GM19023 (cell line): Measurements from ENCODE around the gene ODAD3.
"Not testable (repeated sequence)": the region's sequence is repeated elsewhere in the genome, so short reads cannot be mapped to it uniquely, and the experiment has no call there.

Experiments
- ATAC-seq: cut with Tn5 transposase; IDR thresholded peaks from one replicate; pipeline ENCODE4 v1.9.1; 2021; ENCODE audit warnings: mild to moderate bottlenecking, moderate library complexity; ENCODE audit not compliant: unreplicated experiment

Gene ODAD3

DNA sequence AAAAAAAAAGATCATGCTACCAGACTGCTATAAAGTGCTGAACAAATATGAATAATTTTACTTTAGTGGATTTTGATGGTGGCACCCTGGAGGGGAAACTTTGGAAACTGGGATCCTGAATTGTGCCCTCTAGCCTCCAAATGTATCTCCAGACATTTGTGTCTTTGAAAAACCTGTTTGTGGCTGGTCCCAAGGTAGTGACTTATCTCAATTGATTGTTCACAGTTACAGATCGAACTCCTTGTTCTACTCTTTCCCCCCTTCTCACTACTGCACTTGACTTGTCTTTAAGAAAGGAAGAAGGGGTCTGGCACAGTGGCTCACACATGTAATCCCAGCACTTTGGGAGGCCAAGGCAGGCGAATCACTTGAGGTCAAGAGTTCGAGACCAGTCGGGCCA is 26.3 kb downstream of the ODAD3 start:
- no peak for ATAC-seq

DNA sequence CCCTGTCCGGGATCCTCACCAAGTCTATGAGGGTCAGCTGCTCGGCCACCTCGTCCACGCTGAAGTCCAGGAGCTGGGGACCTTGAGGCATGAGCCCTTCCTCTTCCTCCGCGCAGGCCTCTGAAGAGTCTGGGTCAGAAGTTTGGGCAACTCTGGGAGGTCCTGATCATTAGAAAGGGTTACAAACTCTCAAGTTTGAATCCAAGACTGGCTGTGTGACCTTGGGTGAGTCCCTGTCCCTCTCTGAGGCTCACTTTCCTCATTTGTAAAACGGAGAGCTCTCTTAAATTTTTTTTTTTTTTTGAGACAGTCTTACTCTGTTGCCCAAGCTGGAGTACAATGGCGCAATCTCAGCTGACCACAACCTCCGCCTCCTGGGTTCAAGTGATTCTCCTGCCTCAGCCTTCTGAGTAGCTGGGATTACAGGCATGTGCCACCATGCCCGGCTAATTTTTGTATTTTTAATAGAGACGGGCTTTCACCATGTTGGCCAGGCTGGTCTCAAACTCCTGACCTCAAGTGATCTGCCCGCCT is 28.2 kb downstream of the ODAD3 start:
- ATAC-seq, result not testable (repeated sequence)

GRCh38 chr19:11405846-11406643 is 28.9 kb downstream of the ODAD3 start:
- ATAC-seq, result no peak

DNA sequence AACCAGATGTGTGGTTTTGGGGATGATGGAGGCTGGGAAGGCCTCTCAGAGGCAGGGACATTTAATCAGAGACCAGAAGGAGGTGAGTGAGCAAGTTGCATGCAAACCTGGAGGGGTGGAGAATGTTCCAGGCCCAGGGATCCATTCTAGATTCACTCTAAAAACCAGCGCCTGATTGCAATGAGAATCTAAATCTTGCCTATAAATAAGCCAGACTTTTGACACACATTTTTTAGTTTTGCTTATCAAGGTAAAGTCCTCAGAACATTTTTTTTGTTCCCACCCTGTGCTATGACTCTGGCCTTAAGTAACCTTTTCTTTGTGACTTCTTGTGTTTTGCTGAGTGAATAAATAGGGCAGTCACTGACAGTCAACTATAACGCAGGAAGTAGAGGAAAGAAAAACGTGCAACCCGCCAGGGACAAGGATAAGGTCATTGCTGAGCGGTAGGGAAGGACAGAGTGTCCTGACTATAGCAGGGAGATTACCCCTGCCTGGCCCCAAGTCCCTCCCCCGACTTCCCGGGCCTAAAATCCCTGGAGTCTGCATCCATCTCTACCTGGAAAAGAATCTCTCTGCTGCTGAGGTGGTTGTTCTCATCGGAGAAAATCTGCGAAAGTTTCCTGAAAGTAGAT is 30.2 kb downstream of the ODAD3 start:
- ATAC-seq, result no peak

- no peak for ATAC-seq
Observed at GRCh38 chr19:11401808-11402543, 32.9 kb downstream of the ODAD3 start.

DNA sequence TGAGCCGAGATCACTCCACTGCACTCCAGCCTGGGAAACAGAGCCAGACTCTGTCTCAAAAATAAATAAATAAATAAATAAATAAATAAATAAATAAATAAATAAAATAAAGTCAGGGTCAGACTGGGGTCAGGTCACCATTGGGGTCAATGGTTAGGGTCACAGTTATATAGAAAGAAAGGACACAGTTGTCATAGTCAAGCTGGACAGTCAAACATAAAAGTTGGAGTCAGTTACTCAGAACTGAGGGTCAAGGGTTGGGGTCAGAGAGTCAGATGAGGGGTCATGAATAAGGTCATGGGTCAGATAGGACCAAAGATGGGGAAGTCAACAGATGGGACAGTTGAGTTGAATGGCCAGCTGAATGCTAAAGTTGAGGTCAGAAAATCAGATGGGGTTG is 34.1 kb downstream of the ODAD3 start:
- no peak for ATAC-seq

DNA sequence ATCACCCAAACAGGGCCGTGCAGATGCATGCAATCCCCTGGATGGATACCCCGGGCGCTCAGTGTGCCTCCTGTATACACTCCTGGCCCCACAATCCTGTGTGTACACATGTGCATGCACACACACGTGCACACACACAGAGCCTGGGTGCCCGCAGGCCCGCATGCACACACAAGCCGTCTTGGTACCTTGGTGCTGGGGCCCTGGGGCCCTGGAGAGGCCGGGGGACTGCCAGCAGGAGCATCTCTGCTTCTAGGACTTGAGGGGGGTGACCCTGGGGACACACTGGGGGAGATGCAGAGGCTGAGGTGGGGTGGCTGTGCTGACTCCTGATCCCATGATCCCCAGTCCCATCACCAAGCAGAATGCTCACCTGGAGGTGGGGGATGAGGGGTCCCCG is 35.3 kb downstream of the ODAD3 start:
- ATAC-seq, result no peak

- no peak for ATAC-seq
Observed at GRCh38 chr19:11397089-11397610, 37.8 kb downstream of the ODAD3 start.

DNA sequence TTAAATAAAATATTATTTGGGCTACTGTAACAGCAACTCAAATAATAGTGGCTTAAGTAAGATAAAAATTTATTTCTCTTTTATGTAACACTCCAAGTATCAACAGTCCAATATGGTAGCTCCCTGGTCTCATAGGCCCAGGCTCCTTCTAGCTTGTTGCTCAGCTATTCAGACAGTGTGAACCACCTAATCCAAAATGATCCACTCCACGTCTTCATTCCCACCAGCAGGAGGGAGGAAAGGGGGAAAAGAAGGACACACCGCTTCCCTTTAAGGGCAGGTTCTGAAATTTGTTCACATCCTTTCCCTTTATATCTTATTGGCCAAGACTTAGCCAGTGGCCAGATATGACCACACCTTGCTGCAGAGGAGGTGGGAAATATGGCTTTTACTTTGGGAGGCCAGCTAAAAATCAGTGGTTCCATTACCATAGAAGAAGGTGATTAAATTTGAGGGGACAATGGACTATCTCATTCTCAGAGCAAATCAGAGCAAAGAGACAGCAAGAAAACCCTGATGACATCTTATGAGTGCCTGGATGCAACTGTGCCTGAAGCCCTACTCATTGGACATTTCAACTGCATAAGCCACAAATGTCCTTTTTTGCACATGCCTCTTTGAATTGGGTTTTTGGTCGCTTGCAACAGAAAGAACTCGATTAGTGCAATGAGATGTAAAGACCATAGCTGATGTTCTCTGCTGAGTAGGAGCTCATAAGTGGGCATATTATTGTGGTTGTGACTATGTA is 43.8 kb downstream of the ODAD3 start:
- no peak for ATAC-seq

DNA sequence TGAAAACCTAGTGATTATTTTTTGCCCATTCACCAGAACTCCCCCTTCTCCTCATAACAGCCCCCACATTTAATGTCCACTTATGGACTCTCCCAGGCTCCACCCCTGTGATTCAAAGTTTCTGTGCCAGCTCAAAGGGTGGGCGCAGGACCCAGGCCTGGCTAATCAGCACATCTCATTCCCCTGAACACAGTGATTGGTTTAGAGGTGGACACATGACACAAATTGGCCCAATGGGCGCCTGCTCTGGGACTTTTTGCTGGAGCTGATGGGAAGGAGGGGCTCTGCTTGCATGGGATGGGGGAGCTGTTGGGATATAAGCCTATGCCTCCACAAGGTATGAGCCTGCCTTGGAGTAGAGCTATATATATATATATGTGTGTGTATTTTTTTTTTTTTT is 44.6 kb downstream of the ODAD3 start:
- no peak for ATAC-seq

GRCh38 chr19:11387162-11388034 is 47.5 kb downstream of the ODAD3 start:
- no peak for ATAC-seq

GRCh38 chr19:11384778-11385129 is 50.2 kb downstream of the ODAD3 start:
- ATAC-seq, result no peak

DNA sequence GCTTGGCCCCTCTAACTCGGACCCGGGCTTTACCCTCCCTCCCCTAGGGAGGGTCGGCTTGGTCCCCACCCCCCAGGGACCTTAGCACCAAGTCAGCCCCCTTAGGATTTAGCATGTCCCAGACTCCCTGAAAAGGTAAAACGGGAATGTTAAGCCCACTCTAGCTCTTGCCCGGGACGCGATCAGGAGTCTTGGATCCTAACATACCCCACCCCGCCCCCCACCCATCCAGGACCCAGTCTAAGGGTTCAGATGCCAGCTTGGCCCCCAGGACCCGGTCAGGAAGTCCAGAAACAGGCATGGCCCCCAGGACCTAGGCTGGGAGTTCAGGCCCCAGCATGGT is 51.2 kb downstream of the ODAD3 start:
- ATAC-seq, result no peak

- ATAC-seq, result no peak
Observed at GRCh38 chr19:11382898-11383705, 51.8 kb downstream of the ODAD3 start.

DNA sequence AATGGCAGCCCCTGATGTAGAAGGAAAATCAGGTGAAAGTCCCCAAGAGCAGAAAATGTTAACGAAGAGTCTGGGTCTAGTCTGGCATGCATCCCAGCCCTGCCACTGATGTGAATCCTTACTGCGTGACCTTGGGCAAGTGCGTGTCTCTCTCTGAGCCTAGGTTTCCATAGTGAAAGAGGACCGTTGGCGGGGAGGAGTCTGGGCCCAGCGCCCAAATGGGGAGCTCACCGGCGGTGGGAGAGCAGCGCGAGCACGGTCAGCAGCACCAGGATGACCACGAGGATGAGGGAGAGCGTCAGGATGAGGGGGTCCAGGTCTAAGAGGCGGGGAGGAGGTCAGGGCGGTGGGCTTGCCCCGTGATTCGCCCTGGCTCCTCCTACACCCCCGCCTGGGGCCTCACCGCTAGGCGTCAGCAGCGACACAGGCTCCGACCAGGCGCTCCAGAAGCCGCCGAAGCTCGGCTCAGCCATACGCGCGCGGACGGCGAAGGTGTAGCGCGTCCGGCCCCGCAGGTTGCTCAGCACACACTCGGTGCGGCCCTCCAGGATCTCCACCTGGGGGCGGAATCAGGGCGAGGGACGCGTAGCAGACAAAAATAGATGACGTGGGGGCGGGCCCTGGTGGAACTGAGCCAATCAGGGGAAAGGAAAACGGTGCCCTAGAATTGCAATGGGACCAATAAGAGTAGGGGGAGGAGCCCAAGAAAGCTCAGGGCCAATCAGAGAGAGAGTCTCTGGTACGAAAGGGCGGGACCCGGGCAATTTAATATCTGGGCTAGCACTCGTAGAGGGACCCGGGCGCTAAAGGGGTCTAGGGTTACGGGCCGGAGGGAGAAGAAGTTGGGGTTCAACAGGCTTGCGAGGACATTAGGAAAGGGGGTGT is 54.0 kb downstream of the ODAD3 start:
- peak; percentile 86 for ATAC-seq

GRCh38 chr19:11379857-11380350 is 55.0 kb downstream of the ODAD3 start:
- no peak for ATAC-seq

- not testable (repeated sequence) for ATAC-seq
Observed at GRCh38 chr19:11379269-11379845, 55.6 kb downstream of the ODAD3 start.
